Astrocyte (in vitro differentiated cells and primary cell): ENCODE data around the gene UBTF. TPM values are rescaled to one million over a fixed set of nuclear protein-coding genes. Genes with fewer than 3 reads are reported as not detected.

ENCODE experiments used
- DNase-seq: peaks from one replicate; pipeline ENCODE4 v3.0.0-alpha.2; 2010; ENCODE audit warnings: low read depth
- FAIRE-seq: peaks from 2 replicates; lab custom pipeline; 2011; peaks lifted over from hg19 to GRCh38; lab: Jason Lieb, UNC
- H2AFZ ChIP-seq: 2 replicates; pipeline ENCODE4 v1.6.0; 2012; ENCODE audit warnings: low read depth, low read length, inconsistent platforms
- H3K27ac ChIP-seq: 2 replicates; pipeline ENCODE4 v1.5.1; 2011; ENCODE audit warnings: low read depth, low read length, inconsistent platforms
- H3K27me3 ChIP-seq: 2 replicates; pipeline ENCODE4 v1.6.0; 2011; ENCODE audit warnings: low read length, inconsistent platforms; ENCODE audit not compliant: insufficient read depth
- H3K36me3 ChIP-seq: 2 replicates; pipeline ENCODE4 v1.5.1; 2011; ENCODE audit warnings: low read length, inconsistent platforms; ENCODE audit not compliant: insufficient read depth
- H3K4me1 ChIP-seq: 2 replicates; pipeline ENCODE4 v1.5.1; 2011; ENCODE audit warnings: low read length, inconsistent platforms; ENCODE audit not compliant: insufficient read depth
- H3K4me2 ChIP-seq: 2 replicates; pipeline ENCODE4 v1.6.0; 2012; ENCODE audit warnings: low read length, inconsistent platforms
- H3K4me3 ChIP-seq: 2 replicates; pipeline ENCODE4 v1.5.1; 2011; ENCODE audit warnings: low read depth, mild to moderate bottlenecking, low read length, inconsistent platforms; ENCODE audit not compliant: insufficient read depth
- H3K79me2 ChIP-seq: 2 replicates; pipeline ENCODE4 v1.6.0; 2012; ENCODE audit warnings: mild to moderate bottlenecking, low read length, inconsistent platforms; ENCODE audit not compliant: insufficient read depth
- H3K9ac ChIP-seq: 2 replicates; pipeline ENCODE4 v1.6.0; 2012; ENCODE audit warnings: mild to moderate bottlenecking, low read length, inconsistent platforms
- H3K9me3 ChIP-seq: 2 replicates; pipeline ENCODE4 v1.5.1; 2012; ENCODE audit warnings: low read depth, mild to moderate bottlenecking, low read length, inconsistent platforms; ENCODE audit not compliant: insufficient read depth
- H4K20me1 ChIP-seq: 2 replicates; pipeline ENCODE4 v1.6.0; 2012; ENCODE audit warnings: low read length, inconsistent platforms; ENCODE audit not compliant: insufficient read depth
- H3K27ac Mint-ChIP-seq: one replicate; pipeline ENCODE4 v1.8.0; 2021; ENCODE audit warnings: mild to moderate bottlenecking, mixed read lengths; ENCODE audit not compliant: unreplicated experiment
- H3K27me3 Mint-ChIP-seq: one replicate; pipeline ENCODE4 v1.8.0; 2021; ENCODE audit warnings: low read depth, mixed read lengths; ENCODE audit not compliant: unreplicated experiment
- H3K36me3 Mint-ChIP-seq: one replicate; pipeline ENCODE4 v1.8.0; 2021; ENCODE audit warnings: low read depth, mixed read lengths; ENCODE audit not compliant: unreplicated experiment
- H3K4me1 Mint-ChIP-seq: one replicate; pipeline ENCODE4 v1.8.0; 2021; ENCODE audit warnings: low read depth, mixed read lengths; ENCODE audit not compliant: unreplicated experiment
- H3K4me3 Mint-ChIP-seq: one replicate; pipeline ENCODE4 v1.8.0; 2021; ENCODE audit warnings: mild to moderate bottlenecking, moderate library complexity, mixed read lengths; ENCODE audit not compliant: unreplicated experiment
- H3K9me3 Mint-ChIP-seq: one replicate; pipeline ENCODE4 v1.8.0; 2021; ENCODE audit warnings: mild to moderate bottlenecking, mixed read lengths; ENCODE audit not compliant: unreplicated experiment
- EZH2 ChIP-seq: IDR thresholded peaks from 2 replicates; pipeline ENCODE4 v1.6.1; 2012; ENCODE audit warnings: mild to moderate bottlenecking, low read length, inconsistent platforms; ENCODE audit not compliant: insufficient read depth
- total RNA-seq: library from RNA; stranded (reverse); gene quantifications from 2 replicates; pipeline ENCODE4 v1.2.1, GENCODE V29; 2021
- TF ChIP-seq, protein P1 (sequence below): IDR thresholded peaks from 2 replicates; pipeline ENCODE4 v1.5.1; 2011; ENCODE audit warnings: low read depth, mild to moderate bottlenecking, inconsistent platforms, low read length, moderate library complexity; ENCODE audit not compliant: insufficient read depth

The UBTF gene
- total RNA-seq, 1 donor from 2014 or later, result 48.0 TPM

GRCh38 chr17:44267818-44268490 is 48.5 kb upstream of the UBTF start, which contains the start of gene SLC4A1:
TSS of gene SLC4A1 (minus strand) at chr17:44268135. CDS start at chr17:44262866, 5,269 bp downstream.
- Histone ChIP-seq H3K9me3 (no peaks in the 10 kb centered on the region), H3K36me3 (no peaks in the 10 kb centered on the region), H3K4me1 (no peaks in the 10 kb centered on the region), H3K4me2 (no peak within 1 kb of the TSS), H3K4me3 (no peak within 1 kb of the TSS), H4K20me1 (no peaks in the 10 kb centered on the region), H3K27me3 (no peaks in the 10 kb centered on the region), H3K9ac (no peak within 1 kb of the TSS), H2AFZ (no peak within 1 kb of the TSS), H3K79me2 (no peaks in the 10 kb centered on the region), H3K27ac (no peak within 1 kb of the TSS)
- no peak within 1 kb of the TSS for H3K4me3 Mint-ChIP-seq
- TF ChIP-seq, protein P1, sequence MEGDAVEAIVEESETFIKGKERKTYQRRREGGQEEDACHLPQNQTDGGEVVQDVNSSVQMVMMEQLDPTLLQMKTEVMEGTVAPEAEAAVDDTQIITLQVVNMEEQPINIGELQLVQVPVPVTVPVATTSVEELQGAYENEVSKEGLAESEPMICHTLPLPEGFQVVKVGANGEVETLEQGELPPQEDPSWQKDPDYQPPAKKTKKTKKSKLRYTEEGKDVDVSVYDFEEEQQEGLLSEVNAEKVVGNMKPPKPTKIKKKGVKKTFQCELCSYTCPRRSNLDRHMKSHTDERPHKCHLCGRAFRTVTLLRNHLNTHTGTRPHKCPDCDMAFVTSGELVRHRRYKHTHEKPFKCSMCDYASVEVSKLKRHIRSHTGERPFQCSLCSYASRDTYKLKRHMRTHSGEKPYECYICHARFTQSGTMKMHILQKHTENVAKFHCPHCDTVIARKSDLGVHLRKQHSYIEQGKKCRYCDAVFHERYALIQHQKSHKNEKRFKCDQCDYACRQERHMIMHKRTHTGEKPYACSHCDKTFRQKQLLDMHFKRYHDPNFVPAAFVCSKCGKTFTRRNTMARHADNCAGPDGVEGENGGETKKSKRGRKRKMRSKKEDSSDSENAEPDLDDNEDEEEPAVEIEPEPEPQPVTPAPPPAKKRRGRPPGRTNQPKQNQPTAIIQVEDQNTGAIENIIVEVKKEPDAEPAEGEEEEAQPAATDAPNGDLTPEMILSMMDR, result no peak
- TF ChIP-seq EZH2, result no peak
- no peak within 1 kb of the TSS for H3K27ac Mint-ChIP-seq
- H3K27me3 Mint-ChIP-seq, result peaks cover 55% of the 10 kb centered on the region
- H3K4me1 Mint-ChIP-seq, result peaks cover 6% of the 10 kb centered on the region
- no peaks in the 10 kb centered on the region for H3K36me3 Mint-ChIP-seq
- no peaks in the 10 kb centered on the region for H3K9me3 Mint-ChIP-seq
- FAIRE-seq, result no peak
- DNase-seq, result no peak

DNA sequence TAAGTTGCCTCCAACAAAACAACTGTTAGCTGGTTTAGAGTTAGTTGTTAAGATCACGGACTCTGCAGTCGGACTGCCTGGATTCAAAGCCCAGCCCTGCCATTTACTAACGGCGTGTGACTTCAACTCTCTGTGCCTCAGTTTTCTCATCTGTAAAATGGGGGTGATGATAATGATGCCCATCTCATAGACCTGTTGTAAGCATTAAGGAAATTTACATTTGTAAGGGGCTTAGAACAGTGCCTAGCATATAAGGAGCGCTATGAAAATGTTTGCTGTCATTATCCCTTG is 47.6 kb upstream of the UBTF start:
- no peaks in the 10 kb centered on the region for H4K20me1 ChIP-seq
- Mint-ChIP-seq H3K9me3 (no peaks in the 10 kb centered on the region), H3K4me3 (no peak overlapping the region), H3K27ac (no peak overlapping the region), H3K27me3 (peaks cover 55% of the 10 kb centered on the region), H3K4me1 (peaks cover 6% of the 10 kb centered on the region), H3K36me3 (no peaks in the 10 kb centered on the region)
- no peaks in the 10 kb centered on the region for H3K27me3 ChIP-seq
- no peak overlapping the region for H3K9ac ChIP-seq
- H3K79me2 ChIP-seq, result no peaks in the 10 kb centered on the region
- H3K36me3 ChIP-seq, result no peaks in the 10 kb centered on the region
- no peak for FAIRE-seq
- no peak for DNase-seq
- TF ChIP-seq, protein P1, result no peak
- no peak for TF ChIP-seq EZH2
- H3K4me2 ChIP-seq, result no peak overlapping the region
- no peak overlapping the region for H3K27ac ChIP-seq
- H3K9me3 ChIP-seq, result no peaks in the 10 kb centered on the region
- H2AFZ ChIP-seq, result no peak overlapping the region
- no peak overlapping the region for H3K4me3 ChIP-seq
- no peaks in the 10 kb centered on the region for H3K4me1 ChIP-seq

GRCh38 chr17:44266402-44267164 is 47.1 kb upstream of the UBTF start:
- Histone ChIP-seq H3K27ac (no peak overlapping the region), H3K4me3 (no peak overlapping the region), H3K27me3 (no peaks in the 10 kb centered on the region), H3K36me3 (no peaks in the 10 kb centered on the region), H3K4me1 (no peaks in the 10 kb centered on the region), H3K79me2 (no peaks in the 10 kb centered on the region), H2AFZ (no peak overlapping the region), H3K9me3 (no peaks in the 10 kb centered on the region), H4K20me1 (no peaks in the 10 kb centered on the region), H3K9ac (no peak overlapping the region), H3K4me2 (no peak overlapping the region)
- Mint-ChIP-seq H3K36me3 (no peaks in the 10 kb centered on the region), H3K4me1 (peaks cover 6% of the 10 kb centered on the region), H3K27me3 (peaks cover 52% of the 10 kb centered on the region), H3K9me3 (no peaks in the 10 kb centered on the region), H3K27ac (no peak overlapping the region), H3K4me3 (no peak overlapping the region)
- TF ChIP-seq, protein P1, result no peak
- no peak for TF ChIP-seq EZH2
- FAIRE-seq, result no peak
- no peak for DNase-seq
